RKO (cell line): ENCODE data around the gene IL1RAPL2.
A peak's percentile ranks its signal among the peaks of the same experiment; 100 is the strongest.
"Not testable (repeated sequence)": the region's sequence is repeated elsewhere in the genome, so short reads cannot be mapped to it uniquely, and the experiment has no call there.

Experiments
- DNase-seq: peaks from one replicate; pipeline ENCODE4 v3.0.0-alpha.2; 2016; ENCODE audit warnings: low spot score

The IL1RAPL2 gene

DNA sequence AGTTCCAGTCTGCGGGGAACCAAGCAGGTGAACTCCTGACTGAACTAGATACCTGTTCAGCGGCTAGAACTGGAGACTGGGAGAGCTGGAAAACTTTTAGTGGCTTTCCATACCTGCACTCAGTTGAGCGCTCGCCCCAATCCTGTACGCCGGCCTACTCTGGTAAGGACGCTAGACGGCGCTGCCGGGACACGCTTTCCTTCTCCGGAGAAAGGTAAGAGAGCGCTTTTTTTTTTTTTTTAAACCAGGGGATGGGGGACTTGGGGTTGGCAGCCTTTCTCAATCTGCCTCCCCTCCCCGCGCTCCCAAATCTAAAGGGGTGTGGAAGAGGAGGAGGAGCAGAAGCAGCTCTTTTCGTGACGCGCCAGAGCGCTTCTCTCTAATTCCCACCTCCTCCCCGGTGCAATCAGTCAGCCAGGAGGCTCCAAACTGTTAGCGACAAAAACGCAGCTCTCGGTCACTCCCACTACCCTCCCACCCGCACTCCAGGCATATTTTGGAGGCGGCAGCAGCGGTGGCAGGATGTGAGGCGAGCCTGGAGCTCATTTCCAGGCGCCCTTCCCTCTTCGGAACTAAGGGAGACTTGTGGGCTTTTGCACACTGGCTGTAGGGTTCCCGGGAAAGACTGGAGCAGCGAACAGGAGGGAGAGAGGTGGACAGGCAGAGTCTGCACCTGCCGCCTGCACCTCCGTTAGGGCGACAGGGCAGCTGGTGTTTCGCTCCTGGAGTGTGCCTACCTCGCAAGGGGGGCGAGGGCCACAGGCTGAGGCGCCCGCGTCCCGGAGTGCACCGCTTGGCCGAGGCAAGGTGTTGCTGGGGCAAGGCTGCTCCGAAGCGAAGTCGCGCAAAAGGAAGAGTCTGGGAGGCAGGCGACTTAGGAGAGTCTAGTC is at the start of gene IL1RAPL2:
IL1RAPL2 (plus strand) TSS at position 409 of the 890 bp plus-strand sequence.
- DNase-seq = no peak

- no peak for DNase-seq
These were observed 43.6 kb upstream of the IL1RAPL2 start for GRCh38 chrX:104522386-104522785.

DNA sequence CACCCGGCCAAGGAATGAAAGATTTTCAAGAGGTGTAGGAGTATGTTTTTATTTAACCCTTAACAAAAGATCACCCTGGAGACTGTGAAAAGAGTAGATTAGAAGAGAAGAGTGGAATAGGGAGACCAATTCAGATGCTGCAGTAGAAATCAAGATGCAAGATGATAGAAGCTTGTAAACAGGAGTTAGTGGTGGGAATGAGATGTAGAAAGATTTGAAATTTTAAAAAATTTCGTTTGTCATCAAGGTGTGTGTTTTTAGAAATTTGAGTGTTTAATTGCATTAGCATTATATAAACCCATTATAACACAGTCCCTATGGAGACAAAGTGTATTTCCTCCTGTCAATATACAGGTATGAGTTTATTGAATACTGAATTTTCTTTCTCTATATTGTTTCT is 42.1 kb upstream of the IL1RAPL2 start:
- DNase-seq = no peak

GRCh38 chrX:104539081-104539480 is 26.9 kb upstream of the IL1RAPL2 start:
- DNase-seq = no peak

- DNase-seq = not testable (repeated sequence)
These were observed 23.6 kb upstream of the IL1RAPL2 start for GRCh38 chrX:104542447-104542846.

- DNase-seq = no peak
These were observed 1.7 kb upstream of the IL1RAPL2 start for GRCh38 chrX:104564335-104564734.

DNA sequence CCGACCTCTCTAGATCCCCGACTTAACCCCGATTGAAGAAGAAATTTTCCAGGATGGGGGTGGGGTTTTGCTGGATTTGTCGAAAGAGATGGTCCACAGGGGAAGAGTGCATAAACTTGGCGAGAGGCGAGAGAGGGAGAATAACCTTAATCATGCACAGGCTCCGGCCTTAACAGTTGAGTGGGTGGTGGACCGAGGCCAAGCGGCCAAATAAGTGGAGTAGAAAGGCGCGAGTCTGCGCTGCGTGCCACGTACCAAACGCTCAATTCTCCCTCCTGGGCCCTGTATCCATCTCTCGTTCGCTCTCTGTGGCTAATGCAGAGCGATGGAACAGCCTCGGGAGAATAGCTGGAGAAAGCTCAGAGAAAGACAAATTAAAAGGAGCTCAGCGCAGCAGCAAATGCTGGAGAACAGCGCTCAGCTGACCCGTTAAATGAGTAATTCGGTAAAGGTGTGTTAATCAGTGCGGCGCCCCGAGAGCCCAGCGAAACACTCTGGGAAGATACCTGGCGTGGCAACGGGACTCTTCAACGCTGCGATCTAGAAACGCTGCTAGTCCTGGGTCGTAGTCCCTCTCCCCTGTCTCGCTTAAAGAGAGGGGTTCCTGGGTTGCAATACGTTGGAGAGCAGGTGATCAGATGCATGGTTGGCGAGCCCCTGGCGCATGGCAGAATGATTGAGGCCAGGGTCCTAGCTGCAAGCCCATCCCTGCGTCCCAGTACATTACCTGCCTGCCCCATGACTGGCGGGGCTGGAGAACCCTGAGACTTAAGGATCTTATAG is 887 bp upstream of the IL1RAPL2 start:
- no peak for DNase-seq

DNA sequence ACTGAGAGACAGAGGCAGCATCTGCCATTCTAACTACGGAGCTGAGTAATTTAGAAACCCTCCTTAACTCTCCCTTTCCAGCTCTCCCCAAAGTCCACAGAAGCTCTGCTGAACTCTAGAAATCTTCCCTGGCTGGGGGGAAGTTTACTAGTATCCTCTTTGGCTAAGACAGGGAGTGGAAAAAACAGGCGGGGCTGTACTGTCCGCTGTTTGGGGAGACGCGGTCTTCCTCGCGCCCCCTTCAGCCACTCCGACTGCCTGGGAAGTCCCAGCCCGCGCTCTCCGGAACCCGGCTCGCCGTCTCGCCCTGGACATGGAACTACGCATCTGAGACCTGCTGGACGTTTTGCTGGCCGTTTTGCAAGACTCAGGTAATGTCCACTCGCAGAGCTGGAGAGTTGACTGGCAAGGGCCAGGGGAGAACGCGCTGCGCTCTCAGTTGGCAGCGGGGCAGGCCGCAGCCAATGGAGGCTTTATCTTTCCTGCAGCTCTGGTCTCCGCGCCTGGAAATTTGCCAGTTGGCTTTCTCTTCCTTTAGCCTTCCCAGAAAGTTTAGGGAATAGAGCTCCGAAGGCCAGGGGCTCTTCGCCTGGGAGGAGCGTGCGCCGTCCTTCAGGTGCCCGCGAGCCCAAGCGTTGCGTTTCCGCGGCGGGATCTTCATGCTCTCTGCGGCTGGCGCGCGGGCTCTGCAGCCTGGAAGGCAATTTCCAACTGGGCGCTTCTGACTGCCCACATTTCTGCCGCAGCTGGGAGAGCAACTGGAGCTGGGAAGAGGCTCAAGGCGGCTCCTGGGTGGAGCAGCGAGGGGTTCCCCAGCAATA is 892 bp downstream of the IL1RAPL2 start:
- no peak for DNase-seq

GRCh38 chrX:104567506-104567905 is 1.5 kb downstream of the IL1RAPL2 start:
- no peak for DNase-seq

GRCh38 chrX:104568304-104568915 is 2.4 kb downstream of the IL1RAPL2 start:
- no peak for DNase-seq

DNA sequence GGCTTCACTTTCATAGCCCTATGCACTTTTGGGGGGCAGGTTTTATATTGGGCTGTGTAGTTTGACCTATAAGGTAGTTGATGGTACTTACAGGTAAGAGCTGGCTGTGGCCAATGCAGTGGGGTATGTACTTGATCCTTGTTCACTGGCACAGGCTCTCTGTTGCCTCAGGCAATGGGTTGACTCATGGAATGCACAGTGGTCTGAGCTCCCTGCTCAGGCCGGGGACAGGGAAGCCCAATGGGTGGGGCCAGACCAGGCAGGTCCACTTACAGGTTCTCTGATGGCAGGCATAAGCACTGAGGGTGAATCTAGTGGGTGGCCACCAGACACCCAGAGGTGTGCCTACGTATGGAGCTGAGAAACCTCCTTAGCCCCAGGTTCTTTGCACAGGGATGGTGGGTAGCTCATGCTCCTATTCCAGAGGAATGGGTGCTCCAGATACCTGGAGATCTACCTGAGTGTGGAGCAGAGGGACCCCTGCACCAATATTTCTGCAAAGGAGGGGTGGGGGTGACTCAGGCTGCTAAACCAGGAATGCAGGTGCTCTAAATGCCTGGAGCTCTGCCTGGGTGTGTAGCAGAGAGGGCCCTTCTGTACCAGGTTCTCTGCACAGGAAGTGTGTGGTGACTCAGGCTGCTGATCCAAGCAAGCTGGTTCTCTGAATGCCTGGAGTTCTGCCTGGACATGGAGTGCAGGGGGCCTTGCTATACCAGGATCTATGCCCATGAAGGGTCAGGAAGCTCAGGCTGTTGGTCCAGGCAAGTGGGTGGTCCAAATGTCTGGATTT is 52.3 kb downstream of the IL1RAPL2 start:
- DNase-seq = no peak

- no peak for DNase-seq
These were observed 55.8 kb downstream of the IL1RAPL2 start for GRCh38 chrX:104621781-104622180.

GRCh38 chrX:104641176-104641575 is 75.2 kb downstream of the IL1RAPL2 start:
- no peak for DNase-seq

- DNase-seq = no peak
These were observed 81.1 kb downstream of the IL1RAPL2 start for GRCh38 chrX:104647084-104647483.

DNA sequence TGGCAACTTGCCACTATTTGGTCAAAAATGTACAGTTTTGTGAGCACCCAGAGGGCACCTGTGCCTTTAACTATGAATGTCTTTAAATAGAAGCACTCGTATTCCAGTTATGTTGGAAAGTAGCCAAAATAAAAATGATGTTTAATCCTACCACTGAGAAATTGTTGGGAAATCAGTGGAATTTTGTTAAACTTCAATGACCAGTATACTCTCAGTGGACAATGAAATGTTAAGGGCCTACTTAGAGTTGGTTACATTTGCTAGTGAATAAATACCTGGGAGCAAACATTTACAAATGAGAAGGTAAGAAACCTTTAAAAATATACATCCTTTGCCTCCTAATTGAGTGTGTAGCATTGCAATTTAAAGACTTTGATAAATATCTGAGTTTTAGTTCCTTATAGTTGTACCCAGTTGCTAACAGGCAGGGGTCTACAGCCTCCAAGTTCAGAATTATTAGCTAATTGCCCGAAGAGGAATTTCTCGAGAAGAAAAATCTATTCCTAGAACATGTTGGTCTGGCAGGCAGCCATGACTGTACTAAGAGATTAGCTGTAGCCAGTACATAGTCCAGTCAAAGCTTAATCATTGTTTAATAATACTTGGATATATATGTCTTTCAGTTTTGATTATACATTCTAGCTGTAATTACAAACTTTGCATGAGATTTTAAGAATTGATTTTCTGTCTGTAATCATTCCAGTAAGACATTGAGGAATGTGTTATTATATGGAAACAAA is 93.2 kb downstream of the IL1RAPL2 start:
- DNase-seq = no peak

DNA sequence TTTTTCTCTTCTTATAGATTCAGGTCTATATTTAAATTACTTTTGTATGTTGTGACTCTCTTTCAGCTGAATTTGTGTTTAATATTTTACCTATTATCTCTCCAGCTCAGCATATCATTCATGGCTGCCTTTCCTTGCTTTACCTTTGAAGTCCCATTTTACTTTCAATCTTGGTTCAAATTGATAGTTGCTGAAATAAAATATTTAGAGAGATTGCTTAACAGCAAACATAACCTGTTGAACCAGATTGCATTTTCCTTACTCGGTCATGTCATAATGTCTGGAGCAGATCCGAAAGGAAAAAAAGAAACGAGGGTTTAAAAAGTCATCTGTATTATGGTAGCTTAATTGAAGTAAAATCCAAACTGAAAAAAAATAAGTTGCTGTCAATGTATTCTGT is 94.1 kb downstream of the IL1RAPL2 start:
- no peak for DNase-seq

GRCh38 chrX:104662694-104663093 is 96.7 kb downstream of the IL1RAPL2 start:
- no peak for DNase-seq

GRCh38 chrX:104665691-104666090 is 99.7 kb downstream of the IL1RAPL2 start:
- DNase-seq = no peak

- DNase-seq = peak; percentile 50
These were observed 102.6 kb downstream of the IL1RAPL2 start for GRCh38 chrX:104668550-104668949.

DNA sequence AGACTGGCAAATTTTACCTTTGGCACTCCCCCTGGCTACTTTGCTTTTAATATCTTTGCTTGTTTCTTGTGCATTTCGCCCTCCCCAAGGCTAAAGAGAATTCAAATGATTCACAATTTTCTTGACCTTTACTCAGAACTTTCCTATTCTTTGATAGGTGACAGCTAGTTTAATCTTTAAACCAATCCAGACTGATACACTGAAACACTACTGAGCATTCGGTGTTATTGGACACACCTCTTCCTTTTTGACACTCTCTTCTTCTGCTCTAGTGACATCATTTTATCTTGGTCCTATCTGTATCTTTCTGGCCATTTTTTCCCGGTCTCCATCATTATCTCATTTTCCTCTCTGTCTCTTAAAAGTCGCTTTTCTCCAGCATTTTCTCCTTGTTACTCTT is 103.1 kb downstream of the IL1RAPL2 start:
- no peak for DNase-seq
